NCI-H774 (cell line): Measurements from ENCODE around the gene GZF1.
A peak's percentile ranks its signal among the peaks of the same experiment; 100 is the strongest.

Experiments used
- DNase-seq: peaks from one replicate; lab custom pipeline; 2025; lab: John Stamatoyannopoulos, UW

Gene GZF1

GRCh38 chr20:23407781-23408464, 45.9 kb downstream of the GZF1 start:
- no peak for DNase-seq

GRCh38 chr20:23408957-23409356, 47.0 kb downstream of the GZF1 start:
- no peak for DNase-seq

GRCh38 chr20:23409800-23410199, 47.8 kb downstream of the GZF1 start:
- DNase-seq, result no peak

GRCh38 chr20:23410916-23411695, 49.1 kb downstream of the GZF1 start:
- DNase-seq, result no peak

- DNase-seq, result no peak
These were observed 50.0 kb downstream of the GZF1 start for GRCh38 chr20:23412026-23412425.

GRCh38 chr20:23413862-23414422, 52.0 kb downstream of the GZF1 start:
- no peak for DNase-seq

- DNase-seq, result no peak
These were observed 52.7 kb downstream of the GZF1 start for GRCh38 chr20:23414526-23415188.

GRCh38 chr20:23415555-23415954, 53.6 kb downstream of the GZF1 start:
- no peak for DNase-seq

GRCh38 chr20:23415959-23416583, 54.1 kb downstream of the GZF1 start:
- no peak for DNase-seq

GRCh38 chr20:23417861-23418260, 55.9 kb downstream of the GZF1 start:
- no peak for DNase-seq

- DNase-seq, result no peak
These were observed 57.6 kb downstream of the GZF1 start for GRCh38 chr20:23419657-23419994.

- no peak for DNase-seq
These were observed 58.3 kb downstream of the GZF1 start for GRCh38 chr20:23419995-23420901.

- DNase-seq, result peak; percentile 92
These were observed 59.3 kb downstream of the GZF1 start, which contains the start of gene NAPB for GRCh38 chr20:23420943-23421931. Gene NAPB (minus strand): TSS chr20:23421488. CDS start chr20:23421402, 86 bp downstream.
